Activated T-cell treated with anti-CD3 and anti-CD28 coated beads for 48 hours (primary cell): ENCODE data around the gene PHGDH.
A peak's percentile ranks its signal among the peaks of the same experiment; 100 is the strongest.

ENCODE experiments used
- DNase-seq: peaks from one replicate; pipeline ENCODE4 v3.0.0-alpha.2; 2020; ENCODE audit warnings: low read depth

Gene PHGDH

DNA sequence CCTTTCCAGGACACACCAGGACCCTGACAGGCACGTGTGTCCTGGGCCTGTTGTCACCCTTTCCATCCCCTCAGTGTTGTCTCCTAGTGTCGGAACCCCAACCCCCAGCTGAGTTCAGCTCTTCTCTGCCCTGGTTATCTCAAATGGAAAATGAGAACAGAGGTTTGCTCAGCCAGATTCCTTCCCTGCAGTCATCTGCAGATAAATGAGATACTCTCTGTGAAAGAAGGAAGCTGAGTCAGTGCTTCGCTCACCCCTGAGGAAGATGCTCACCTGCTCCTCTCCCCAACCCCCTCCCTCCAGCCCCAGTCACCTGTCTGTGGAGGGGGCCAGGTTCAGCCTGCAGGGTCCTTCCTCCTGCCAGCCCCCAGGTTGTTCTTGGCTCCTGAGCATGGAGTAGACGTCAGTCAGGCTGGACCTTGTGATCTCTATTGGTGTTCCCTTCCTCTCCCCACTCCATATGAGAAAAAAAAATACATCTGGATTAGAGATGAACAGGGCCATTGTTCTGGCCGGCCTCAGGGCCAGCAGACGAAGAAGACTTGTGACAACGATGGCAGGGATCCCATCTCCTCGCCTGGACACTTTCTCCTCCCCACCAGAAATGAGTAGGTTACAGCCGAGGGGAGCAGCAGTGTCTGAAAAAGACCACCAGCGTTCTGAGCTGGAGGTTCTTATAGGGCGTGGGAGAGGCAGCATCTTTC is 20.9 kb downstream of the PHGDH start:
- no peak for DNase-seq

DNA sequence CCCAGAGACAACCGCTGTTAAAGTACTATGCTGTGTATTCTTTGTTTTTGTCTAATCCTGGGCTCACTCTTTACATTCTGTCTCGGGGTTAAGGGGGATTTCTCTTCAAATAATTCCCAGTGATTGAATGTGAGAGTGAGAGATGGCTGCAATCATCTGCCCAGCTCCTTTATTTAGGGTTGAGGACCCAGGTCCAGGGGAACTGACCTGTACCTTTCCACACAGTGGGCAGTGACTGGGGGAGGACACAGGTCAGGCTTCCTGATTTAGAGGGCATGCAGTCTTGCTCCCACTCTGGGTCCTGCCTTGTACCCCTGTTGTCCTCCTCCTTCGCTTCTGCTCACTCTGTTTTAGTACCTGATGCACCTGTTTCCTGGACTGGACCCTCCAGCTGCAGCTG is 22.0 kb downstream of the PHGDH start:
- no peak for DNase-seq

DNA sequence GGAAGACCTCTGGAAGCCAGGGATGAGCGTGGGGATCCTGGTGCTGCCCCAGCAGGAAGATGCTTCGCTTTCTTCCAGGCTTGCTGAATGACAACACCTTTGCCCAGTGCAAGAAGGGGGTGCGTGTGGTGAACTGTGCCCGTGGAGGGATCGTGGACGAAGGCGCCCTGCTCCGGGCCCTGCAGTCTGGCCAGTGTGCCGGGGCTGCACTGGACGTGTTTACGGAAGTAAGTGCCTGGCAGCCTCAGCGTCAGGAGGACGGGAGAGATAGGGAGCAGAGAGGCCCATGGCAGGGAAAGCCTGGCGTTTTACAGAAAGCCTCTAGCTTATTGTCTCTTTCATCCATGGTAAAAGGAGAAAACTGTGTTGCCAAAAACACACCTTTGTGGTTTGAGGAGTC is 23.5 kb downstream of the PHGDH start:
- no peak for DNase-seq

DNA sequence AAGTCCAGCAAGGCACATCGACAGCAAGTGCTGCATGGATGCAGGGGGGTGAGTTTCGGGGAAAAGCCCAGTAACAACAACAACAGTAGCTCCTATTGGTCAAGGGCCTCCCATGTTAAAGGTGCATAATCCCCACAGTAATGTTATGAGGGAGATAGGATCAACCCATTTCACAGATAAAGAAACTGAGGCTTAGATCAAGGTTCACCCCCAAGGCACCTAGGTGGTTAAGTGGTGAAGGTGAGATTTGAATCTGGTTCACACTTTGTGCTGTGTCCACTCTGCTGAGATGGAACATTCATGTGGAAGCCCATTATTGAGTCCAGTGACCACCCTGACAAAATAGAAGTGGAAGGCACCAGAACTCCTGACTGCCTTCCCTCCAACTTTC is 24.9 kb downstream of the PHGDH start:
- DNase-seq: no peak

DNA sequence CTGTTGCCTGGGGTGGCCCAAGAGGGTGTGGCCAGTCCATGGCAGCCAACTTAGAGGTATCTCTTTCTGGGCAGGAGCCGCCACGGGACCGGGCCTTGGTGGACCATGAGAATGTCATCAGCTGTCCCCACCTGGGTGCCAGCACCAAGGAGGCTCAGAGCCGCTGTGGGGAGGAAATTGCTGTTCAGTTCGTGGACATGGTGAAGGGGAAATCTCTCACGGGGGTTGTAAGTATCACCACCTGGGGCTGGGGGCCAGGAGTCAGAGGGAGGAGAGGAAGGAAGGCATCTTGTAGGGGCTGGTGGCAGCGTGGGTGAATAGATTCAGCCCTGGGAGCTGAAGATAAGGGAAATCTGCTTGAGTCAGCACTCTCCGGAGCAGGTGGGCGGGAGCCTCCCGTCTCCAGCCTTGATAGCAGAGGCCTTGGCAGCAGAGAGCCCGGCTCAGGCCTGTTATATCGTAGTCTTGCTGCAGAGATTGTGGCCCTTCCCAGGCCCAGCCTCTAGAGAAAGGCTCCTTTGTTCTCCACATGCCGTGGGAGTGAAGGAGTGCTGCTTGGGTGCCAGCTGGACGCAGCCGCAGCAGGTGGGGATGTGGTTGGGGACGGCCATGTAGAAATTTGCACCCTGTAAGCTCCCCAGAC is 25.4 kb downstream of the PHGDH start:
- DNase-seq: no peak

- DNase-seq: no peak
Observed at GRCh38 chr1:119738100-119738720, 26.5 kb downstream of the PHGDH start.

DNA sequence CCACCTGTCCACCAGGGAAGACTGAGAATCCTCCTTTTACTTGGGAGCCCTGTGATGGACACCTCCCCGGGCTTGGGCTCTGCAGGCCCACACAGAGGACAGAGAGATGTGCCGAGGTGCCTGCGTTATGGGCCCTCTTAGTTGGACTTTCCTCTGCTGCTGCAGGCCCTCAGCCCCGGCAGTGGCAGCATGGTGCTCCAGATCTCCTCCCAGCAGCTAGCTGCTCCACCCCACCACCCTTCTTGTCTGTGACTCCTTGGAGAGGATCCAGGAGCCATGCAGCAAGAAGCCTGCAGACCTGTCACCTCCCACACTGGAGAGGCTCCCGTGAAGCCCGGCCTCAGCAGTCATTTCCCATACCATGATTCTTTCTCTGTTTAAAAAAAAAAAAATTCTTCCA is 27.4 kb downstream of the PHGDH start:
- DNase-seq: no peak

GRCh38 chr1:119740261-119740660 is 28.5 kb downstream of the PHGDH start:
- no peak for DNase-seq

GRCh38 chr1:119740896-119741780 is 29.4 kb downstream of the PHGDH start:
- no peak for DNase-seq

DNA sequence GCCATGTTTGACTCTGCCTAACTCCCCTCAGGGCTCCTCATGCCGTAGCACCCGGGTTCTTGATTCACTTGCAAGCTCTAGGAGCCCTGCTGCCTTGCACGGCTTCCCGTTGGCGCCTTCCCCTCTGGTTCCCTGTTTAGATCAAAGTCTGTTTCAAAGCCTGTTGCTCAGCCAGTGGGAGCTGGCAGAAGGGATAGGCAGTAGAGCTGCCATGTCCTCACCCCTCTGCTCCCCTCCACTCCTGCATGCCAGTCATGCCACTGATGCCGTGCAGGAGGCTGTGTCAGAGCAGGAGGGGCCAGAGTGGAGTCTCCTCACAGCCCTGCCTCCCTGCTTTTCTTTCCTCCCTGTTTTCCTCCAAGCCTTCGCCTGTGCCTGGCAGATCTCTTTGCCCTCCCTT is 30.5 kb downstream of the PHGDH start:
- no peak for DNase-seq

- DNase-seq: no peak
Observed at GRCh38 chr1:119742677-119743076, 30.9 kb downstream of the PHGDH start.

DNA sequence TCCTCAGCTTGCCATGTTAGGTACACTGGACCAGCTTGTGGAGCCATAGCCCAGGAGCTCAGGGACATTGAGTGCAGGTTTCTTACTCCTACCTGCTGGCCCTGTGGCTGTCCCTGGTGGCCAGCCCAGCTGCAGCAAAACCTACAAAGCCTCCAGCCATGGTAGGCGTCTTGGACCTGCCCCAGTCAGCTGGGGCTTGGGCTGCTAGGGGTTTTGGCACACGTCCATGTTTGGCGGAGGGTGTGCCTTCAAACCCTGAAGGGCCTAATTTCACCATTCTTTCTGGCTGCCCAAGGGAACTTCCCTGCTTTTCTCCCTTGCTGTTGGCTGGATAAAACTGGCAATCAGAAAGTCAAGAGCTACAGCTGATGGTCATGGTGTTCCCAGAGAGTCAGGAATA is 31.6 kb downstream of the PHGDH start:
- DNase-seq: no peak

DNA sequence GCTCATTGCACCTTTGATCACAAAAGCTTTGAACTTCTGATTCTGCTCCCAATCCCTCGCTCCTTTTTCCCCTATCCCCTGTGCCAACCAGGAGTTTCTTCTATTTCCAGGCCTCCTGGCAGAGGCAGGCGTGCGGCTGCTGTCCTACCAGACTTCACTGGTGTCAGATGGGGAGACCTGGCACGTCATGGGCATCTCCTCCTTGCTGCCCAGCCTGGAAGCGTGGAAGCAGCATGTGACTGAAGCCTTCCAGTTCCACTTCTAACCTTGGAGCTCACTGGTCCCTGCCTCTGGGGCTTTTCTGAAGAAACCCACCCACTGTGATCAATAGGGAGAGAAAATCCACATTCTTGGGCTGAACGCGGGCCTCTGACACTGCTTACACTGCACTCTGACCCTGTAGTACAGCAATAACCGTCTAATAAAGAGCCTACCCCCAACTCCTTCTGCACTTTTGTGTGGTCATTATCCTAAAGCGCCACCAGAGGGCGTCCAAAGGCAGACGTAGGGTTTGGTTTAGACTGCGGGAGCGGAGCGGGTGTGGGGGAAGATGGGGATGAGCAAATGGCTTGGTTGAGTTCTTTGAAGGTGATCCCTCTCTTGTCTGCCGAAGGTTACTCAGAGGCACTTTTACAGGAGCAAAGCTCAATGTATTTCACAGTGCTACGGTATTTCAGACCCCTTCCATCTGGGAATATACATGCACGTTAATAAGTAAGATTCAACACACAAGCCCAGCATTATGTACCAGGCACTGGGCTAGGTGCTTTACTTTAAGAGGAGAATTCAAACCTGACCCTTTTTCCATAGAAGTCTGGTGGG is 32.3 kb downstream of the PHGDH start:
- DNase-seq: peak; percentile 35

- DNase-seq: no peak
Observed at GRCh38 chr1:119744598-119744942, 32.8 kb downstream of the PHGDH start.

- DNase-seq: no peak
Observed at GRCh38 chr1:119745034-119745433, 33.3 kb downstream of the PHGDH start.

- DNase-seq: no peak
Observed at GRCh38 chr1:119747451-119747850, 35.7 kb downstream of the PHGDH start.

GRCh38 chr1:119748040-119748439 is 36.3 kb downstream of the PHGDH start:
- no peak for DNase-seq

DNA sequence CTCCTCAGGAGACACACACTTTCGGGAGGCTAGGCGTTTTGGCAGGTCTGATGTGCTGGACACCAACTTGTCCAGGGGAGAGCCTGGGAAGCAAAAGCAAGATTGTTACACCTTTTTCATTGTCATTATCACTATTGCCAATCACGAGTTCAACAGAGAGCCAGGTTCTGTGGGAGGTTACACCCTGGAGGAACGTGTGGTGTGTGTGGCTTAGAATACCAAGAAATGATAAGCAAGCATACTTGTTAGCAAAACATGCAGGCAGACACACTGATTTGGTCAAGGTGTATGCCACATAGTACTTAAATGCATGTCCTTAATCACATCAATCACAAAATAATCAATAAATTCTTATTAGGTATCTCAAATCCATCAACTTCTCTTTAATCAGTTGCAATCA is 40.9 kb downstream of the PHGDH start:
- DNase-seq: no peak

DNA sequence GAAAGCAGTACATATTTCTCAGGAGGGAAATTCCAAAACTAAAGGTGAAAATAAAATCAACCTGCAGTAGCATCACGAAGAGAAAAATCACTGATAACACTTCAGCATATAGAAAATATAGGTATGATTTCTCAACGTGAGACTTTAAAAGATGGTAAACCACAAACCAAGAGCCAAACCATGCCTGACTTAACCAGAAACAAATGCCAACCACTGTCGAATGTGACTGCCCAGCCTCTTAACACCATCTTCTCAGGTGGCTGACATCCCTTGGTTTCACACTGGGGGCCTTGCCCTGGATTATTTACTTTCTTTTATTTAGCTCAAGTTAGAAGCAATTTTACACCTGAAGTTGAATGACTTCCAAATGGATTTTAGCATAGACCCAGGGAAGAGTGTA is 46.9 kb downstream of the PHGDH start:
- no peak for DNase-seq

DNA sequence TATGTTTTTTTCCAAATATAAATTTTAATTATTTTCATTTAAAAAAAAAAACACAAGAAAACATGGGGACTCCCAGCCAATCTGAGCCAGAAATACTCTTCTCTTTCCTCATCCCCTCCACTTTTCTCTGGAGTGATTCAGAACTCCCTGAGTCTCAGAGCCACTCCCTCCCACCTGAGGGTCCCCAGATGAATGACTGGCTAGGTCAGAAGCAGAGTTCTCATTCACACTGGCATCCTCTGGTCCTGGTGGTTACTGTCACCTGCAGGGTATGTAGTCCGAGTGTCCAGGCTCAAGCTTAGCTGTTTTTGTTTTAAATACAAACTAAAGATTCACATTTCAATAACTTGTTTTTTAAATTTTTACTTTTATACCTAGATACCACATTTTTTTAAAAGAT is 50.7 kb downstream of the PHGDH start:
- no peak for DNase-seq

- DNase-seq: no peak
Observed at GRCh38 chr1:119762953-119763352, 51.2 kb downstream of the PHGDH start.

DNA sequence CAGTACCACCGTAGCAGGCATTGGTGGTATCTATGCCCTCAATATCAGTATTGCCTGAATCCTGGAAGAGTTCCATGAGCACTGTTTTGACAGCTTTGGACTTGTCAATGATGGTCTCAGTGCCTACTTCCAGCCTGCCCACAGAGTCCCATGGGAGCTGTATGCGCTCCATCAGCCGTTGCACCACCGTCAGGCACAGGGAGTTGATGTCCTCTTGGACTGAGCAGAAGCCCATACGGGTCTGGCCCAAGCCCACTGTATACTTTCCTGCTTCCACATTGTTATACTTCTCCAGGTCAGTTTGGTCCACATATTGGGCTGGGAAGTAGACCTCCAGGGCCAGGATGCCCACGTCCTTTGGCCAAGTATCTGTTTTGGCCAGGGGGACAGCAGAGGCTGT is 52.5 kb downstream of the PHGDH start:
- DNase-seq: no peak
